ENCODE data around the gene TAF5L.
"Not testable (repeated sequence)": the region's sequence is repeated elsewhere in the genome, so short reads cannot be mapped to it uniquely, and the experiment has no call there.

TAF5L gene

DNA sequence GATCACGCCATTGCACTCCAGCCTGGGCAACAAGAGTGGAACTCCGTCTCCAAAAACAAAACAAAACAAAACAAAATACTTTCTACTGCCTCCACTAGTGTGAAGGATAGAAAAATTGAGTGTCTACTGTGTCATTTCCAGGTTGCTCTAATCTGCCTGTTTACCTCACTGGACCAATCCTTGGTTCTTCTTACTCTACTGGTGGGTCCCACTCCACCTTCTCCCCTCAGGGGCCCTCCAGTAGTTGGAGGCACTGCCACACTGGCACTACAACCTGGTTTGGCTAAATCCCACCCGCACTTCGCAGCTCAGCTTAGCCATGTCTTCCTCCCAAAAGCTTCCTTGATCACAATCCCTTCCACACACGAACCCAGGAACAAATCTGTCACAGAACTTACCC lies 2.7 kb downstream of the TAF5L start:
- H3K27ac Mint-ChIP-seq: no peak overlapping the region
- no peaks in the 10 kb centered on the region for H3K27me3 Mint-ChIP-seq (ENCODE audit: low read depth)
- H3K4me3 Mint-ChIP-seq: peak overlapping the region in 1 of 3 experiments; percentile 96
- no peaks in the 10 kb centered on the region for H3K9me3 Mint-ChIP-seq
- TF ChIP-seq, protein P1, sequence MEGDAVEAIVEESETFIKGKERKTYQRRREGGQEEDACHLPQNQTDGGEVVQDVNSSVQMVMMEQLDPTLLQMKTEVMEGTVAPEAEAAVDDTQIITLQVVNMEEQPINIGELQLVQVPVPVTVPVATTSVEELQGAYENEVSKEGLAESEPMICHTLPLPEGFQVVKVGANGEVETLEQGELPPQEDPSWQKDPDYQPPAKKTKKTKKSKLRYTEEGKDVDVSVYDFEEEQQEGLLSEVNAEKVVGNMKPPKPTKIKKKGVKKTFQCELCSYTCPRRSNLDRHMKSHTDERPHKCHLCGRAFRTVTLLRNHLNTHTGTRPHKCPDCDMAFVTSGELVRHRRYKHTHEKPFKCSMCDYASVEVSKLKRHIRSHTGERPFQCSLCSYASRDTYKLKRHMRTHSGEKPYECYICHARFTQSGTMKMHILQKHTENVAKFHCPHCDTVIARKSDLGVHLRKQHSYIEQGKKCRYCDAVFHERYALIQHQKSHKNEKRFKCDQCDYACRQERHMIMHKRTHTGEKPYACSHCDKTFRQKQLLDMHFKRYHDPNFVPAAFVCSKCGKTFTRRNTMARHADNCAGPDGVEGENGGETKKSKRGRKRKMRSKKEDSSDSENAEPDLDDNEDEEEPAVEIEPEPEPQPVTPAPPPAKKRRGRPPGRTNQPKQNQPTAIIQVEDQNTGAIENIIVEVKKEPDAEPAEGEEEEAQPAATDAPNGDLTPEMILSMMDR (IDR thresholded peaks at IDR 0.05; ENCODE audit: unreplicated experiment in 3 of 3): no peak
- peaks cover 30% of the 10 kb centered on the region for H3K4me1 Mint-ChIP-seq
- no peaks in the 10 kb centered on the region for H3K36me3 Mint-ChIP-seq (ENCODE audit: low read depth)

- H3K4me3 Mint-ChIP-seq; H3K9me3 Mint-ChIP-seq; H3K27ac Mint-ChIP-seq; H3K36me3 Mint-ChIP-seq (ENCODE audit: low read depth); H3K27me3 Mint-ChIP-seq (ENCODE audit: low read depth): not testable (repeated sequence)
- peaks cover 30% of the 10 kb centered on the region for H3K4me1 Mint-ChIP-seq
Observed at GRCh38 chr1:229622641-229623120, 3.2 kb downstream of the TAF5L start.

DNA sequence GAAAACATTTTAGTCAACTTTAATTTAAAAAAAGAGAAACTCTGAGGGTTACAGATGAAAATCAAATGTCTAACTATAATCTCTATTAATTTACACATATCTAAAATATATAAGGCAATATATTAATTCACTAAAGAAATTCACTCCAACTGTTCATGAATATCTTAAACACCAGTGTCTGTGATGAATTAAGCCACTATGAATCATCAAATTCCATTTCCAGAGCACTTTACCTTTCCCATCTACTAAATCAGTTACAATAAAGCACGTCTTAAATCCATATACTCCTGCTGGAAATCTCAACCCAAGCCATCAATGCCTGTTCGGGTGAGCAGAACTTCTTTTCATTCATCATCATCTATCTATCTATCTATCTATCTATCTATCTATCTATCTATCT lies 4.3 kb downstream of the TAF5L start:
- H3K27ac Mint-ChIP-seq: no peak overlapping the region
- no peaks in the 10 kb centered on the region for H3K27me3 Mint-ChIP-seq (ENCODE audit: low read depth)
- H3K4me1 Mint-ChIP-seq: peaks cover 21% of the 10 kb centered on the region
- no peaks in the 10 kb centered on the region for H3K9me3 Mint-ChIP-seq
- H3K4me3 Mint-ChIP-seq: no peak overlapping the region
- H3K36me3 Mint-ChIP-seq (ENCODE audit: low read depth): no peaks in the 10 kb centered on the region
- TF ChIP-seq, protein P1 (IDR thresholded peaks at IDR 0.05; ENCODE audit: unreplicated experiment in 3 of 3): no peak

- H3K4me1 Mint-ChIP-seq: peaks cover 18% of the 10 kb centered on the region
- no peak overlapping the region for H3K27ac Mint-ChIP-seq
- H3K9me3 Mint-ChIP-seq: no peaks in the 10 kb centered on the region
- no peak overlapping the region for H3K4me3 Mint-ChIP-seq
- TF ChIP-seq, protein P1 (IDR thresholded peaks at IDR 0.05; ENCODE audit: unreplicated experiment in 3 of 3): no peak
- H3K36me3 Mint-ChIP-seq (ENCODE audit: low read depth): no peaks in the 10 kb centered on the region
- no peaks in the 10 kb centered on the region for H3K27me3 Mint-ChIP-seq (ENCODE audit: low read depth)
Observed at GRCh38 chr1:229620876-229621275, 5.0 kb downstream of the TAF5L start.

DNA sequence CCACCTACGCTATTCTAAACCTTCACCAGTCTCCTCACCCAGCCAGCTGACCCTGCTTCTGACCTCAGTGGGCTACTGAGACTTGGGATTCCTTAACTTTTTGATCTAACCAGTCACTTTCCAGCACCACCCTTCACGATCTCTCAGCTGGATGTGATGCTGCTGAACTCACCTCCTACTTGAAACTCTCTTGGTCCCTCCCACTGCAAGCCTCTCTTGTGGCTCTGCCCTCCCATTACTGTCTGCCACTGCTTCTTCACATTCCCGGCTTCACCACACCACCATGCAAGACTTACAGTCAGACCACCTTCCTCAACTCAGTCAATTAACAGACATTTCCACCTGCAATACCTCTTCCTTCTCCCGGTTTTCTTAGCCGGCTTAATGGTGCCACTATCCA lies 6.3 kb downstream of the TAF5L start:
- no peaks in the 10 kb centered on the region for H3K9me3 Mint-ChIP-seq
- peaks cover 12% of the 10 kb centered on the region for H3K4me1 Mint-ChIP-seq
- no peaks in the 10 kb centered on the region for H3K27me3 Mint-ChIP-seq (ENCODE audit: low read depth)
- H3K4me3 Mint-ChIP-seq: no peak overlapping the region
- TF ChIP-seq, protein P1 (IDR thresholded peaks at IDR 0.05; ENCODE audit: unreplicated experiment in 3 of 3): no peak
- H3K36me3 Mint-ChIP-seq (ENCODE audit: low read depth): no peaks in the 10 kb centered on the region
- no peak overlapping the region for H3K27ac Mint-ChIP-seq

GRCh38 chr1:229619002-229619401 lies 6.9 kb downstream of the TAF5L start:
- Mint-ChIP-seq H3K36me3 (ENCODE audit: low read depth) (no peaks in the 10 kb centered on the region), H3K27ac (no peak overlapping the region), H3K27me3 (ENCODE audit: low read depth) (no peaks in the 10 kb centered on the region), H3K4me3 (no peak overlapping the region), H3K4me1 (peaks cover 8% of the 10 kb centered on the region), H3K9me3 (no peaks in the 10 kb centered on the region)
- TF ChIP-seq, protein P1 (IDR thresholded peaks at IDR 0.05; ENCODE audit: unreplicated experiment in 3 of 3): no peak
